GM20000 (cell line): ENCODE measurements around the gene RBM6.
"Not testable (repeated sequence)": the region's sequence is repeated elsewhere in the genome, so short reads cannot be mapped to it uniquely, and the experiment has no call there.

Experiments used
- DNase-seq: peaks from one replicate; pipeline ENCODE4 v3.0.0; 2012; ENCODE audit warnings: low spot score
- TF ChIP-seq, protein P1 (sequence below): IDR thresholded peaks from 2 replicates; pipeline ENCODE4 v1.5.1; 2012; ENCODE audit warnings: mild to moderate bottlenecking, control low read depth; ENCODE audit errors: extremely low read depth, missing control alignments

RBM6 gene

DNA sequence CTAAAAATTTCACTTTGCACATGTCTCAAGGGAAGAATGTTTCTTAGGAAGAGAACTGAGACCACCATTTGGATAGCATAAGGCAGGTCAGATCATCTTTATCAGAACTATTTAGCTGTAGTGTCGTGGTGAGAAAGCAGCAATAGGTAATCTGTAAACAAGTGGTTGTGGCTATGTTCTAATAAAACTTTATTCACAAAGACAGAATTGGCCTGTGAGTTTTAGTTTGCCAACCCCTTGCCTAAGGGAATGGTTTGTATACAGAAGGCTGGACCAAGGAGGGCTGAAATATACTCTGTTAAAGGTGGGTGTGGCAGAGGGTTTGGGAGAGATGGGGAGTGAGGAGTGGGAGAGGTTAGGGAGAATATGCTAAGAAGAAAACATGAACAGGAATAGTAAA, 138.1 kb downstream of the RBM6 start:
- DNase-seq = no peak
- TF ChIP-seq, protein P1, sequence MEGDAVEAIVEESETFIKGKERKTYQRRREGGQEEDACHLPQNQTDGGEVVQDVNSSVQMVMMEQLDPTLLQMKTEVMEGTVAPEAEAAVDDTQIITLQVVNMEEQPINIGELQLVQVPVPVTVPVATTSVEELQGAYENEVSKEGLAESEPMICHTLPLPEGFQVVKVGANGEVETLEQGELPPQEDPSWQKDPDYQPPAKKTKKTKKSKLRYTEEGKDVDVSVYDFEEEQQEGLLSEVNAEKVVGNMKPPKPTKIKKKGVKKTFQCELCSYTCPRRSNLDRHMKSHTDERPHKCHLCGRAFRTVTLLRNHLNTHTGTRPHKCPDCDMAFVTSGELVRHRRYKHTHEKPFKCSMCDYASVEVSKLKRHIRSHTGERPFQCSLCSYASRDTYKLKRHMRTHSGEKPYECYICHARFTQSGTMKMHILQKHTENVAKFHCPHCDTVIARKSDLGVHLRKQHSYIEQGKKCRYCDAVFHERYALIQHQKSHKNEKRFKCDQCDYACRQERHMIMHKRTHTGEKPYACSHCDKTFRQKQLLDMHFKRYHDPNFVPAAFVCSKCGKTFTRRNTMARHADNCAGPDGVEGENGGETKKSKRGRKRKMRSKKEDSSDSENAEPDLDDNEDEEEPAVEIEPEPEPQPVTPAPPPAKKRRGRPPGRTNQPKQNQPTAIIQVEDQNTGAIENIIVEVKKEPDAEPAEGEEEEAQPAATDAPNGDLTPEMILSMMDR = no peak

DNA sequence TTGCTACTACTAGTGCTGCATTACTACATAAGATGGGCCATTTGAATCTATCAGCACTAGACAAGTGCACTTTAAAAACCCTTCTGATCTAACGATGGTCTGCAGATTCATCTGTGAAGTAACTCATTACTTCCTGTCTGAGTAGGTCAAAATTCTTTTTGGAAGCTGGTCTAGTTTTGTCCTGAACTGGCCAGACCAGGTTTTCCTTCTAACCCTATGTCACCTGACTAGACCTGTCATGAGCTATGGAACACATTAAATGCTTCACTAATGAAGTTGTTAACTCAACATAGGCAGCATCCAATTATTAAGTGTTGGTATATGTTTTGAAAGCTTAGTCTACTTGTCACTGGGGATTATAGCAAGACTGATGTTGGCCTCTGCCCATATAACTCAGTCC, 138.7 kb downstream of the RBM6 start:
- TF ChIP-seq, protein P1 = no peak
- DNase-seq = no peak

DNA sequence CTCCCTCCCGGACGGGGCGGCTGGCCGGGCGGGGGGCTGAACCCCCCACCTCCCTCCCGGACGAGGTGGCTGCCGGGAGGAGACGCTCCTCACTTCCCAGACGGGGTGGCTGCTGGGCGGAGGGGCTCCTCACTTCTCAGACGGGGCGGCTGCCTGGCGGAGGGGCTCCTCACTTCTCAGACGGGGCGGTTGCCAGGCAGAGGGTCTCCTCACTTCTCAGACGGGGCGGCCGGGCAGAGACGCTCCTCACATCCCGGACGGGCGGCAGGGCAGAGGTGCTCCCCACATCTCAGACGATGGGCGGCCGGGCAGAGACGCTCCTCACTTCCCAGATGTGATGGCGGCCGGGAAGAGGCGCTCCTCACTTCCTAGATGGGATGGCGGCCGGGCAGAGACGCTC, 145.0 kb downstream of the RBM6 start:
- not testable (repeated sequence) for DNase-seq

DNA sequence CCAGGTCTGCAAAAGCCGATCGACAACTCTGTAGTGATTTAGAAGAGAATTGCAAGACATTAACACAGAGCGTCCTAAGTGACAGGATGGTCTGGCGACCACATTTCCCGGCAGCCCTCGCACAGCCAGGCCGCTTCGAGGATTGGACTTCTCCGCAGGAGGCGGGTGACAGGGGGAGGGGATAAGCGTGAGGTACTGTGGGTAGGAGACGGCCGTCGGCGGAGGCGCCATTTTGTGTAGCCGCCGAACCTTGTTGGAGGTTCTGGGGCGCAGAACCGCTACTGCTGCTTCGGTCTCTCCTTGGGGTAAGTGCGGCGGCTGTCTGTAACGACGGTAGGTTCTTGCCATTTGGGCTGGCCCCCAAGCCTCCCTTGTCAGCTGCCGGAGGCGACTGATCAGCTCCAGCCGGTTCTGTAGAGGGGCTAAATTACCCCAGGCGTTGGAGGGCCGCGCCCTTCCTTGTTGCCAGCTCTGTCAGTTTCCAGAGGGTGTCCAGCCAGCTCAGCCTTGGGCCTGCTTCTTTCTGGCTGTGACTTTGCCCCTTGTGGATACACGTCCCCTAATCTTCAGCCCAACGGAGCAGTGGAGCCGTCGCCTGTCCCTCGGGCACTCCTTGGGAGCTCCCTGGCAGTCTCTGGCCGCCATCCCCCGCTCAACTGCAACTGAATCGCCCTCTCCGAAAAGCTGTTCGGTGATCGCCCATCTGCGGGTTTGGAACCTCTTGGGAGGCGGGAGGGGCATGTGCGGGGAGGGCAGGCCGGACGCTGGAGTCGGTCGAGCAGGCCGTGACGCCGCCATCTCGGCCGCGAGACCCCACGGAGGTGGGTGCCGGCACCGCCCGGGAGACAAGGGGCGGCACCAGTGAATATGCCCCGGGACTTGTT, 149.0 kb downstream of the RBM6 start, which contains the start of gene RBM5:
Gene RBM5, plus strand, starts transcription at position 195 of the 884 bp plus-strand sequence. CDS start 1,516 bp downstream, outside the sequence.
- DNase-seq = peak; percentile 98
- TF ChIP-seq, protein P1 = no peak

DNA sequence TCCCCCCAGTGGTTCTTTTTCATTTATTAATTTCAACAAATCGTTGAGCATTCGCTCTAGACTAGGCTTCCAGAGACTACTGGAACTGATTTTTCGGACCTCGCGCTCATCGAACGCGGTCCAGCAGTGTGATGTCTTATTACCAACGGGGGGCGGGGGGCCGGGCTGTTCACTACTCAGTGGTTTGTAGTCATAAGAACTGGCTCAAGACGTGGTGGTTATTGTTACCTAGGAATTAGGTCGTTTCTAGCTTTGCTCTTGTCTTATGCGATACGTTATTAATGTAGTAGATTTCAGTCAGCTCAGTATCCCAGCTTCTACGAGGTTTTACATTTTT, 149.6 kb downstream of the RBM6 start:
- TF ChIP-seq, protein P1 = no peak
- no peak for DNase-seq

DNA sequence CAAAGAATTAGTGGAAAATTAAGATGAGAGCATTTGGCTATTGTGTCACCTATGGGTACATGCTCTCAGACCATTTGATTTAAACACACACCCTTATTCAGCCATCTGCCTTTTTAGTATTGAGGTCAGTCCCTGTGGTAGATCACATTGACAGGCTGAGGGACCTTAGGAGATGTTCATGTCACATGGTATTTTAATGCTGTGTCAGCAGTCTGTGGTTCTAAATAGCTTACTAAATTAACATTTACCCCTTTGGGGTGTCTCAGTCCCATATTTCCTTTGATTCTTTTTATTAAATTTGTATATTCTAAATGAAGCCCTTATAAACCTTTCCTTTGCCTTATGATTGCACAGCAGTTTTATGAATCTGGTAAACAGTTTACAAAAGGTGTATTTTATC, 151.0 kb downstream of the RBM6 start:
- no peak for DNase-seq
- TF ChIP-seq, protein P1 = no peak

DNA sequence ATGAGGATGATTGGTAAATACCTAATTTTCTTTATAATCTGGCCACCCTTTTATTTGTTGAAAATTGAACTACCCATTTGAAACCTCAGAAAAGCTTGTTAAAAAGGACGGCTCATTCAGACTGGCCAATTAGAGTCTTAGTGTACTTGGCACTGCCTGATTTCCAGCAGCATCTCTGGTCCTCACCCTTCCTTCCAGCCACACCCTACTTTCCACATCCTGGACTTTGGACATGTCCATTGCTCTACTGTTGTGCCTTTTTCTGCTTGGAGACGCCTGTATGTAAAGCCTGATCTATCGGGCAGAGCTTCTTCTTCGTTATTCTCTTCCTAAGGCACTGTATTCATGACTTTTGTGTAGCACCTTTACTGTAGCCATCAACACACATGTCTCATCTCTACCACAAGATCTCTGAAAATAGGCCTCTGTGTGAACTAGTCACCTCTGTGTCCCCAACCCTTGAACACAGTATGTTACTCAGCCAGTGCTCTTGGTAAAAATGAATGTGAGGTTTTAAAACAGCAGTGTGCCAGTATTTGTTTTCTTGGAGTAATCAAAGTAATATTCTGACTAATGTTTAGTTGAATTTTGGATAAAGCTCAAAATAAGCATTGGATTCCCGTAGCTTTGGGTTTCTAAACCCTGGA, 155.5 kb downstream of the RBM6 start:
- DNase-seq = no peak
- TF ChIP-seq, protein P1 = no peak
